ENCODE results near the gene UNC79. TPM values are rescaled to one million over a fixed set of nuclear protein-coding genes. Genes with fewer than 3 reads are reported as not detected.

Gene UNC79
- total RNA-seq, 4 donors from 2014 or later: 0.30 TPM; not detected in 3

GRCh38 chr14:93657875-93658274 is 227.1 kb downstream of the UNC79 start:
- no peaks in the 10 kb centered on the region for H3K4me1 ChIP-seq
- H3K27me3 ChIP-seq: peaks cover 13% of the 10 kb centered on the region
- H3K27ac ChIP-seq: no peak overlapping the region
- no peak for DNase-seq (ENCODE audit: low spot score in 2 of 2)
- 62% methylated on average over 6 of the region's 6 CpGs for WGBS
- no peak for TF ChIP-seq EP300 (IDR thresholded peaks at IDR 0.05)
- TF ChIP-seq CTCF (IDR thresholded peaks at IDR 0.05): no peak
- no peak for TF ChIP-seq POLR2A (IDR thresholded peaks at IDR 0.05)
- TF ChIP-seq POLR2AphosphoS5 (IDR thresholded peaks at IDR 0.05): no peak
- no peaks in the 10 kb centered on the region for H3K9me3 ChIP-seq
- H3K36me3 ChIP-seq: no peaks in the 10 kb centered on the region
- H3K4me3 ChIP-seq: no peak overlapping the region

GRCh38 chr14:93663317-93663716 is 232.6 kb downstream of the UNC79 start:
- H3K27me3 ChIP-seq: no peaks in the 10 kb centered on the region
- TF ChIP-seq POLR2AphosphoS5 (IDR thresholded peaks at IDR 0.05) (no peak), CTCF (IDR thresholded peaks at IDR 0.05) (no peak), POLR2A (IDR thresholded peaks at IDR 0.05) (no peak), EP300 (IDR thresholded peaks at IDR 0.05) (no peak)
- no peak for DNase-seq (ENCODE audit: low spot score in 2 of 2)

GRCh38 chr14:93665169-93665568 is 234.4 kb downstream of the UNC79 start:
- Histone ChIP-seq H3K4me1 (no peaks in the 10 kb centered on the region), H3K27me3 (no peaks in the 10 kb centered on the region), H3K9me3 (peaks cover 10% of the 10 kb centered on the region), H3K27ac (no peak overlapping the region), H3K36me3 (no peaks in the 10 kb centered on the region), H3K4me3 (no peak overlapping the region)
- DNase-seq (ENCODE audit: low spot score in 2 of 2): no peak
- TF ChIP-seq POLR2AphosphoS5 (IDR thresholded peaks at IDR 0.05): no peak

More at GRCh38 chr14:93663317-93663716, 232.6 kb downstream of the UNC79 start:
- H3K9me3 ChIP-seq: peaks cover 10% of the 10 kb centered on the region
- H3K4me1 ChIP-seq: no peaks in the 10 kb centered on the region
- H3K36me3 ChIP-seq: no peaks in the 10 kb centered on the region
- no peak overlapping the region for H3K27ac ChIP-seq
- H3K4me3 ChIP-seq: no peak overlapping the region

GRCh38 chr14:93669632-93670031 is 238.9 kb downstream of the UNC79 start:
- DNase-seq (ENCODE audit: low spot score in 2 of 2): no peak
- H3K4me1 ChIP-seq: no peaks in the 10 kb centered on the region
- WGBS: 93% methylated on average over 4 of the region's 4 CpGs
- no peaks in the 10 kb centered on the region for H3K36me3 ChIP-seq
- H3K27me3 ChIP-seq: no peaks in the 10 kb centered on the region
- H3K27ac ChIP-seq: no peak overlapping the region
- TF ChIP-seq EP300 (IDR thresholded peaks at IDR 0.05) (no peak), POLR2A (IDR thresholded peaks at IDR 0.05) (no peak), POLR2AphosphoS5 (IDR thresholded peaks at IDR 0.05) (no peak), CTCF (IDR thresholded peaks at IDR 0.05) (no peak)
- no peak overlapping the region for H3K4me3 ChIP-seq
- peaks cover 10% of the 10 kb centered on the region for H3K9me3 ChIP-seq

- no peak overlapping the region for H3K27ac ChIP-seq
- DNase-seq (ENCODE audit: low spot score in 2 of 2): no peak
- no peaks in the 10 kb centered on the region for H3K9me3 ChIP-seq
- no peaks in the 10 kb centered on the region for H3K36me3 ChIP-seq
- WGBS: 95% methylated on average over 1 of the region's 1 CpG
- H3K4me3 ChIP-seq: no peak overlapping the region
- TF ChIP-seq EP300 (IDR thresholded peaks at IDR 0.05) (no peak), POLR2A (IDR thresholded peaks at IDR 0.05) (no peak), POLR2AphosphoS5 (IDR thresholded peaks at IDR 0.05) (no peak), CTCF (IDR thresholded peaks at IDR 0.05) (no peak)
- H3K27me3 ChIP-seq: no peaks in the 10 kb centered on the region
- H3K4me1 ChIP-seq: no peaks in the 10 kb centered on the region
Observed at GRCh38 chr14:93674343-93674742, 243.6 kb downstream of the UNC79 start.

GRCh38 chr14:93675651-93676050 is 244.9 kb downstream of the UNC79 start:
- Histone ChIP-seq H3K4me3 (no peak overlapping the region), H3K9me3 (no peaks in the 10 kb centered on the region), H3K27me3 (no peaks in the 10 kb centered on the region), H3K27ac (no peak overlapping the region), H3K36me3 (no peaks in the 10 kb centered on the region), H3K4me1 (no peaks in the 10 kb centered on the region)
- DNase-seq (ENCODE audit: low spot score in 2 of 2): no peak
- TF ChIP-seq POLR2A (IDR thresholded peaks at IDR 0.05) (no peak), POLR2AphosphoS5 (IDR thresholded peaks at IDR 0.05) (no peak), CTCF (IDR thresholded peaks at IDR 0.05) (no peak)
